Measurements from ENCODE around the gene MRC2.

Gene MRC2

GRCh38 chr17:62705156-62705777 is 77.8 kb downstream of the MRC2 start:
- DNase-seq: no peak

GRCh38 chr17:62705778-62706597 is 78.5 kb downstream of the MRC2 start:
- no peak for DNase-seq

DNA sequence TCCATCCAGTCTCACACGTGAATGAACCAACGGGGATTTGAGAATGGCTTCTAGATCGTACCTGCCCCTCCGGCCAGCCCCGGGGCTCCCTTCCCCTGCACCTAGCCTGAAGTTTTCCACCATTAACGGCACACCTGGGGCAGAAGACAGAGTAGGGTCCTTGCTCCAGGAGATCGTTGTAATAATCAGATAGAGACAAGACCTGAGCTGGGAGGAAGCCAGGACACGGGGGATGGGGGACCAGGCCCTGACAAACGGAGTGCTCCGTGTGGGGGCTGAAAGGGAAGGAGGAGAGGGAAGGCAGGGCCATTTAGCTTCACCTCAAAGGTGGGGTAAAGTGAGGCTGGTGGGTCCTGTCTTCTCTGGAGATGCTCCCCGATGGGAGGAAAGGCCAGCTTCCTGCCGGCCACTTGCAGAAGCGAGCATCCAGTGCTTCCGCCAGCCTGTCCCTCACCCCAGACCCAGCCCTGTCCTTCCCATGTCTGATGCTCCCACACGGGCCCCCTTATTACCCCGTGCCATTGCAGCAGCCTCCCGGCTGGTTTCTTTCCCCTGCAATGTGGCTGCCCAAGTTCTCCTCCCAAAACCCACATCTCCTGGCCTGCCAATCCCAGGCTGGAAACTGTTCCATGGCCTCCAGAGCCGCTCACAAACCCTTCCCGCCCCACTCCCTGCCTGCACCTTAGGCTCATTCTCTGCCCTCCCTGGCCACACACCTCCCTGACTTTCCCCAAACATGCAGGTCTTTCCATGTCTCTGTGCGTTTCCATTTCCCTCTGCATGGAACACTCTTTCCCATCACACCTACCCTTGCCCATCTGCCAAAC is 79.3 kb downstream of the MRC2 start:
- DNase-seq: no peak

GRCh38 chr17:62707425-62707739 is 79.9 kb downstream of the MRC2 start:
- no peak for DNase-seq

DNA sequence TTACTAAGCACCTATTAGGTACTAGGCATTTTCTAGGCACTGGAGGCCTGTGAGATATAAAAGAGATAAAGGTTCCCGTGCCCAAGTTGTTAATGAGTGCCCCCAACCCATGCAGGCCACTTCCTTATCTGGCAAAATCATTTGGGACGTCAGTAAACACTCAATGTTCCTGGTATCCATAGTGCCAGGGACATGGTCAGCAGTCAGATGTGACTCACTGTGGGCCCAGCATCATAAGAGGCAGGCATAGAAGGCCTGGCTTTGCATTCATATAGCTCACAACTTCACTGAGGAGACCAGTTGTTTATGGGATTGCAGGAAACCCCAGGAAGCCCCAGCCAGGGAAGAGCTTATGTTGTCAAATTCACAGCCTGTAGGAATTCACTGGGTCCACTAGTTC is 81.1 kb downstream of the MRC2 start:
- DNase-seq: no peak

- no peak for DNase-seq
These were observed 84.7 kb downstream of the MRC2 start for GRCh38 chr17:62712171-62712581.

GRCh38 chr17:62713086-62713881 is 85.8 kb downstream of the MRC2 start:
- DNase-seq: peak; percentile 55

GRCh38 chr17:62714016-62714777 is 86.7 kb downstream of the MRC2 start:
- DNase-seq: no peak

- no peak for DNase-seq
These were observed 88.5 kb downstream of the MRC2 start for GRCh38 chr17:62715882-62716390.

- no peak for DNase-seq
These were observed 89.5 kb downstream of the MRC2 start for GRCh38 chr17:62716834-62717588.

- DNase-seq: no peak
These were observed 90.1 kb downstream of the MRC2 start for GRCh38 chr17:62717589-62717855.

DNA sequence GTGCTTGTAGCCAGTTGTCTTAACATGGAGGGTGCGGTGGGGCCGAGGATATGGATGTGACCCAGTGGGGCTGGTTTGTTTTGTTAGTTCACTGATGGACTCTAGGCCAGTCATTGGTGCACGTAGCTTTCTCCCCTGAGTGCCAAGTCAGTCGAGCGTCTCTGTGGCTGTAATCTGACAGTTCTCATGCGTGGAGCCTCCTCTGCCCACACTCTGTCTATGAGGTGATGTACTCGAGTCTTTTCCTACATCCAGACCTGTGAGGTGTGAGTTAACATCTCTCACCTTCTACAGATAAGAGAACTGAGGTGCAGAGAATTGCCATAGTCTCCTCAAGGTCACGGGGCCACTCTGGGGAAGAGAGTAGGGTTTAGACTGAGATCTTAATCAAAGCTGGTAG is 90.4 kb downstream of the MRC2 start:
- DNase-seq: no peak

- peak; percentile 66 for DNase-seq
These were observed 91.0 kb downstream of the MRC2 start for GRCh38 chr17:62718429-62718828.

GRCh38 chr17:62719586-62719985 is 92.1 kb downstream of the MRC2 start:
- DNase-seq: no peak

GRCh38 chr17:62720126-62720850 is 92.8 kb downstream of the MRC2 start:
- DNase-seq: no peak

GRCh38 chr17:62722625-62723024 is 95.2 kb downstream of the MRC2 start:
- DNase-seq: no peak

- DNase-seq: no peak
These were observed 96.4 kb downstream of the MRC2 start for GRCh38 chr17:62723842-62724241.

- DNase-seq: peak; percentile 91
These were observed 97.1 kb downstream of the MRC2 start for GRCh38 chr17:62724398-62725146.

- no peak for DNase-seq
These were observed 98.3 kb downstream of the MRC2 start for GRCh38 chr17:62725791-62726249.
